ENCODE data around the gene NKD1. TPM values are rescaled to one million over a fixed set of nuclear protein-coding genes. Genes with fewer than 3 reads are reported as not detected.

The NKD1 gene
- total RNA-seq, 2 experiments from 2014 or later: 0.26 to 0.44 TPM

- no peak overlapping the region for H3K27ac Mint-ChIP-seq
- H3K27me3 Mint-ChIP-seq (ENCODE audit: low read depth): peaks cover 2% of the 10 kb centered on the region
- H3K4me1 Mint-ChIP-seq (ENCODE audit: low read depth): no peaks in the 10 kb centered on the region
- CTCF ChIA-PET: interaction anchor here (0.6 to 1.6 kb wide), 20 partner anchors 10 to 434 kb away, joined by 3 to 10 read pairs (median 4); no protein-coding TSS in a partner anchor
- H3K36me3 Mint-ChIP-seq (ENCODE audit: low read depth): no peaks in the 10 kb centered on the region
- no peaks in the 10 kb centered on the region for H3K9me3 Mint-ChIP-seq (ENCODE audit: insufficient read depth)
- H3K4me3 Mint-ChIP-seq: no peak overlapping the region
- peak; percentile 42 for DNase-seq
- POLR2A ChIA-PET: interaction anchor here (1.0 kb wide), 1 partner anchor 18 kb away, joined by 3 read pairs; no protein-coding TSS in a partner anchor
- peak; percentile 60 for ATAC-seq
Measured at GRCh38 chr16:50644729-50645128, 96.5 kb downstream of the NKD1 start.

GRCh38 chr16:50645563-50646220 lies 97.5 kb downstream of the NKD1 start:
- no peak for ATAC-seq
- CTCF ChIA-PET: interaction anchor here (0.7 to 1.6 kb wide), 12 partner anchors 11 to 319 kb away, joined by 3 to 10 read pairs (median 4); no protein-coding TSS in a partner anchor
- Mint-ChIP-seq H3K4me1 (ENCODE audit: low read depth) (no peaks in the 10 kb centered on the region), H3K9me3 (ENCODE audit: insufficient read depth) (no peaks in the 10 kb centered on the region), H3K36me3 (ENCODE audit: low read depth) (no peaks in the 10 kb centered on the region), H3K27me3 (ENCODE audit: low read depth) (peaks cover 2% of the 10 kb centered on the region), H3K27ac (no peak overlapping the region), H3K4me3 (no peak overlapping the region)
- no peak for DNase-seq
- POLR2A ChIA-PET: interaction anchor here (0.6 to 1.0 kb wide), 2 partner anchors 19 kb away, joined by 3 to 4 read pairs; no protein-coding TSS in a partner anchor

- no peaks in the 10 kb centered on the region for H3K4me1 Mint-ChIP-seq (ENCODE audit: low read depth)
- no peak overlapping the region for H3K27ac Mint-ChIP-seq
- ChIA-PET CTCF (interaction anchor here (1.0 to 1.6 kb wide), 2 partner anchors 20 to 36 kb away, joined by 3 to 4 read pairs; no protein-coding TSS in a partner anchor), POLR2A (interaction anchor here (0.6 kb wide), 1 partner anchor 19 kb away, joined by 4 read pairs; no protein-coding TSS in a partner anchor)
- no peak overlapping the region for H3K4me3 Mint-ChIP-seq
- no peaks in the 10 kb centered on the region for H3K36me3 Mint-ChIP-seq (ENCODE audit: low read depth)
- DNase-seq (no peak), ATAC-seq (no peak)
- H3K27me3 Mint-ChIP-seq (ENCODE audit: low read depth): peaks cover 2% of the 10 kb centered on the region
- H3K9me3 Mint-ChIP-seq (ENCODE audit: insufficient read depth): no peaks in the 10 kb centered on the region
Measured at GRCh38 chr16:50646345-50646744, 98.1 kb downstream of the NKD1 start.

- Mint-ChIP-seq H3K27ac (no peak overlapping the region), H3K36me3 (ENCODE audit: low read depth) (no peaks in the 10 kb centered on the region), H3K4me1 (ENCODE audit: low read depth) (no peaks in the 10 kb centered on the region), H3K9me3 (ENCODE audit: insufficient read depth) (no peaks in the 10 kb centered on the region), H3K4me3 (no peak overlapping the region), H3K27me3 (ENCODE audit: low read depth) (peaks cover 2% of the 10 kb centered on the region)
- POLR2A ChIA-PET: no interaction called here
- ATAC-seq: no peak
- CTCF ChIA-PET: interaction anchor here (0.8 to 5.8 kb wide), 3 partner anchors 13 to 155 kb away, joined by 4 to 40 read pairs (median 4); no protein-coding TSS in a partner anchor
- no peak for DNase-seq
Measured at GRCh38 chr16:50651835-50652438, 103.7 kb downstream of the NKD1 start.

- Mint-ChIP-seq H3K4me3 (no peak overlapping the region), H3K27me3 (ENCODE audit: low read depth) (peaks cover 2% of the 10 kb centered on the region), H3K36me3 (ENCODE audit: low read depth) (no peaks in the 10 kb centered on the region), H3K27ac (no peak overlapping the region), H3K9me3 (ENCODE audit: insufficient read depth) (no peaks in the 10 kb centered on the region), H3K4me1 (ENCODE audit: low read depth) (no peaks in the 10 kb centered on the region)
- POLR2A ChIA-PET: interaction anchor here (1.3 kb wide), 1 partner anchor 14 kb away, joined by 7 read pairs; no protein-coding TSS in a partner anchor
- ATAC-seq: no peak
- no peak for DNase-seq
- CTCF ChIA-PET: interaction anchor here (1.7 to 5.8 kb wide), 2 partner anchors 12 to 153 kb away, joined by 6 to 40 read pairs; no protein-coding TSS in a partner anchor
Measured at GRCh38 chr16:50652836-50653425, 104.7 kb downstream of the NKD1 start.

GRCh38 chr16:50653633-50654519 lies 105.7 kb downstream of the NKD1 start:
- ChIA-PET CTCF (interaction anchor here (1.3 to 5.8 kb wide), 3 partner anchors 9 to 152 kb away, joined by 3 to 40 read pairs (median 6); no protein-coding TSS in a partner anchor), POLR2A (interaction anchor here (1.3 kb wide), 1 partner anchor 14 kb away, joined by 7 read pairs; no protein-coding TSS in a partner anchor)
- no peaks in the 10 kb centered on the region for H3K9me3 Mint-ChIP-seq (ENCODE audit: insufficient read depth)
- H3K27me3 Mint-ChIP-seq (ENCODE audit: low read depth): no peaks in the 10 kb centered on the region
- H3K27ac Mint-ChIP-seq: no peak overlapping the region
- H3K4me1 Mint-ChIP-seq (ENCODE audit: low read depth): no peaks in the 10 kb centered on the region
- no peak for ATAC-seq
- no peaks in the 10 kb centered on the region for H3K36me3 Mint-ChIP-seq (ENCODE audit: low read depth)
- no peak for DNase-seq
- no peak overlapping the region for H3K4me3 Mint-ChIP-seq

GRCh38 chr16:50655558-50656055 lies 107.4 kb downstream of the NKD1 start:
- POLR2A ChIA-PET: no interaction called here
- DNase-seq (no peak), ATAC-seq (no peak)
- Mint-ChIP-seq H3K36me3 (ENCODE audit: low read depth) (no peaks in the 10 kb centered on the region), H3K27me3 (ENCODE audit: low read depth) (no peaks in the 10 kb centered on the region), H3K9me3 (ENCODE audit: insufficient read depth) (no peaks in the 10 kb centered on the region), H3K27ac (no peak overlapping the region), H3K4me1 (ENCODE audit: low read depth) (no peaks in the 10 kb centered on the region), H3K4me3 (no peak overlapping the region)
- CTCF ChIA-PET: interaction anchor here (5.8 kb wide), 1 partner anchor 10 kb away, joined by 40 read pairs; no protein-coding TSS in a partner anchor

- ATAC-seq (no peak), DNase-seq (no peak)
- H3K27me3 Mint-ChIP-seq (ENCODE audit: low read depth): no peaks in the 10 kb centered on the region
- H3K36me3 Mint-ChIP-seq (ENCODE audit: low read depth): peaks cover 1% of the 10 kb centered on the region
- H3K9me3 Mint-ChIP-seq (ENCODE audit: insufficient read depth): no peaks in the 10 kb centered on the region
- no peak overlapping the region for H3K4me3 Mint-ChIP-seq
- H3K4me1 Mint-ChIP-seq (ENCODE audit: low read depth): no peaks in the 10 kb centered on the region
- no peak overlapping the region for H3K27ac Mint-ChIP-seq
- POLR2A ChIA-PET: interaction anchor here (0.9 kb wide), 1 partner anchor 12 kb away, joined by 3 read pairs; no protein-coding TSS in a partner anchor
- CTCF ChIA-PET: interaction anchor here (0.7 to 1.3 kb wide), 2 partner anchors 12 to 149 kb away, joined by 3 read pairs; no protein-coding TSS in a partner anchor
Measured at GRCh38 chr16:50657241-50657640, 109.0 kb downstream of the NKD1 start.

GRCh38 chr16:50659806-50660205 lies 111.6 kb downstream of the NKD1 start:
- Mint-ChIP-seq H3K9me3 (ENCODE audit: insufficient read depth) (no peaks in the 10 kb centered on the region), H3K27me3 (ENCODE audit: low read depth) (no peaks in the 10 kb centered on the region), H3K4me3 (no peak overlapping the region), H3K27ac (no peak overlapping the region), H3K4me1 (ENCODE audit: low read depth) (peaks cover 6% of the 10 kb centered on the region), H3K36me3 (ENCODE audit: low read depth) (peaks cover 12% of the 10 kb centered on the region)
- DNase-seq: no peak
- ATAC-seq: no peak
- ChIA-PET CTCF (interaction anchor here (1.3 kb wide), 1 partner anchor 147 kb away, joined by 3 read pairs; no protein-coding TSS in a partner anchor), POLR2A (no interaction called here)

- DNase-seq (no peak), ATAC-seq (no peak)
- no peaks in the 10 kb centered on the region for H3K27me3 Mint-ChIP-seq (ENCODE audit: low read depth)
- H3K4me1 Mint-ChIP-seq (ENCODE audit: low read depth): peaks cover 31% of the 10 kb centered on the region
- ChIA-PET CTCF (interaction anchor here (1.2 to 28.0 kb wide), 4 partner anchors 84 to 638 kb away, joined by 3 to 567 read pairs (median 68); partner anchors contain the start of genes CNEP1R1 and CYLD), POLR2A (no interaction called here)
- H3K27ac Mint-ChIP-seq: no peak overlapping the region
- peaks cover 17% of the 10 kb centered on the region for H3K36me3 Mint-ChIP-seq (ENCODE audit: low read depth)
- H3K9me3 Mint-ChIP-seq (ENCODE audit: insufficient read depth): no peaks in the 10 kb centered on the region
- no peak overlapping the region for H3K4me3 Mint-ChIP-seq
Measured at GRCh38 chr16:50662306-50662940, 114.2 kb downstream of the NKD1 start.

Data from activated CD8-positive, alpha-beta T cell treated with anti-CD3 and anti-CD28 coated beads, Interleukin-2, amount 10 ng/mL, durations not matched to agents 7 days and 5 days (primary cell).